MM.1S (cell line): ENCODE results near the gene SCRN2.

ENCODE experiments used
- EZH2 ChIP-seq: fragments of 300-600 bp; sonication (generic); optimal IDR thresholded peaks from 2 replicates; pipeline ENCODE3; 2017; ENCODE audit warnings: low read depth, mild to moderate bottlenecking, antibody characterized with exemption, low read length, mixed read lengths
- TF ChIP-seq, protein P1 (sequence below): fragments of 300-600 bp; sonication (generic); IDR thresholded peaks from 2 replicates; pipeline ENCODE4 v1.5.1; 2016; ENCODE audit warnings: antibody characterized with exemption, low read length, mixed read lengths

DNA sequence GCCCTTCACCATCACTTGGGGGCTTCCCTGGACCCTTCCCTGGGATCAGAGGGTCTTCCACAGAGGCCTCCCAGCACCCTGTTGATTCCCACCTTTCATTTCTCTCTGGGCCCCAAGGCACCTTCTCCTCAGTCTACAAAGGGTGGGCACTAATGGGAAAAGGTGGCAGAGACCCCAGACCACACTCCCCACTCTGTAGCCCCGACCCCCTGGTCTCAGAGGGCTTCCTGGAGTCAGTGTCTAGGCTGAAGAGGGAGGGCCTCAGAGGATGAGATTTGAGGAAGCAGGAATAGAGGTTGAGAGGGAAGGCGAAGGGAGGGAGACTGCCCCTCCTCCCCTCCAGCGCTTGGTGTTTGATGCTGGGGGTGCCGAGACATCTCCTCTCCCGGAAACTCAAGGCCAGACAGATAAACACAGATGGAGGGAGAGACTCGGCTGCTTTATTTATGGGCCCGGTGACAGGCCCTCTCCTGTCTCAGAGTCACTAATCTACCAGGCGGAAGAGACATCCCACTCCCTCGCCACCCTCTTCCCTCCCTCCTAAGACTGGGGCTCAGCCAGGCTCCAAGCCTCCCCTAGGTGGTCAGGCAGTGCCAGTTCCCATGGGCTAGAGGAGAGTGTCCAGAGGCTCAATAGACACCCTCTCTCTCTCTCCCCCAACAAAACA, 36.4 kb upstream of the SCRN2 start:
- TF ChIP-seq, protein P1, sequence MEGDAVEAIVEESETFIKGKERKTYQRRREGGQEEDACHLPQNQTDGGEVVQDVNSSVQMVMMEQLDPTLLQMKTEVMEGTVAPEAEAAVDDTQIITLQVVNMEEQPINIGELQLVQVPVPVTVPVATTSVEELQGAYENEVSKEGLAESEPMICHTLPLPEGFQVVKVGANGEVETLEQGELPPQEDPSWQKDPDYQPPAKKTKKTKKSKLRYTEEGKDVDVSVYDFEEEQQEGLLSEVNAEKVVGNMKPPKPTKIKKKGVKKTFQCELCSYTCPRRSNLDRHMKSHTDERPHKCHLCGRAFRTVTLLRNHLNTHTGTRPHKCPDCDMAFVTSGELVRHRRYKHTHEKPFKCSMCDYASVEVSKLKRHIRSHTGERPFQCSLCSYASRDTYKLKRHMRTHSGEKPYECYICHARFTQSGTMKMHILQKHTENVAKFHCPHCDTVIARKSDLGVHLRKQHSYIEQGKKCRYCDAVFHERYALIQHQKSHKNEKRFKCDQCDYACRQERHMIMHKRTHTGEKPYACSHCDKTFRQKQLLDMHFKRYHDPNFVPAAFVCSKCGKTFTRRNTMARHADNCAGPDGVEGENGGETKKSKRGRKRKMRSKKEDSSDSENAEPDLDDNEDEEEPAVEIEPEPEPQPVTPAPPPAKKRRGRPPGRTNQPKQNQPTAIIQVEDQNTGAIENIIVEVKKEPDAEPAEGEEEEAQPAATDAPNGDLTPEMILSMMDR = no peak
- no peak for TF ChIP-seq EZH2
